HUES64 (cell line): ENCODE data around the gene CLDN16.

ENCODE experiments used
- H3K27ac ChIP-seq: 2 replicates; pipeline ENCODE4 v1.7.0; 2013; ENCODE audit warnings: low read depth, low read length, inconsistent platforms
- H3K27me3 ChIP-seq: 2 replicates; pipeline ENCODE4 v1.6.1; 2013; ENCODE audit warnings: mild to moderate bottlenecking, low read length; ENCODE audit not compliant: insufficient read depth
- H3K36me3 ChIP-seq: 2 replicates; pipeline ENCODE4 v1.6.1; 2013; ENCODE audit warnings: mild to moderate bottlenecking, low read length; ENCODE audit not compliant: insufficient read depth
- H3K4me1 ChIP-seq: 2 replicates; pipeline ENCODE4 v1.6.1; 2013; ENCODE audit warnings: mild to moderate bottlenecking, low read length, moderate library complexity; ENCODE audit not compliant: insufficient read depth
- H3K4me3 ChIP-seq: 2 replicates; pipeline ENCODE4 v1.5.1; 2013; ENCODE audit warnings: mild to moderate bottlenecking, low read length, moderate library complexity
- H3K9ac ChIP-seq: 2 replicates; pipeline ENCODE4 v1.6.1; 2013; ENCODE audit warnings: mild to moderate bottlenecking, low read depth, low read length
- H3K9me3 ChIP-seq: 2 replicates; pipeline ENCODE4 v1.6.1; 2013; ENCODE audit warnings: low read depth, low read length; ENCODE audit not compliant: insufficient read depth
- WGBS: fragments of 150-250, 120-280 bp; methylation state at CpG from one replicate; pipeline ENCODE4 v1.1.7; 2013; ENCODE audit warnings: missing lambda C conversion rate; 5-methylcytosine and 5-hydroxymethylcytosine counted together

CLDN16 gene

DNA sequence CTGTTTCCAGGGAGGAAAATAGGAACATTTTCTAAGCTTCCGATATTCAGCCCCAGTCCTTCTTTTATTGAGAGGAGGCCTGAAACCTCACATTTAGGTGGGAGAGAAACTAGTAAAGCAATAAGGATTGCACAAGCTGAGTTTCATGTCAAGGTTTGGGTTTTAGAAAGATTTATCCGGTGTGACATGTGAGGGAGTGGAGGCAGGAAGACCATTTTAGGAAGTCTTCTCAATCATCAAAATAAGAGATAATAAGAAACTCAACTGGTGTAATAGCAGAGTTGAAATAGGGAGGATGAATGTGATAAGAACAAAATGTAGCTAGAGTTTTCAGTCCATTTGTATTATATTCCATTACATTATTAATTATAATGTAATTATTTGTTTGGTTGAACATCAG is 27.7 kb upstream of the CLDN16 start:
- Histone ChIP-seq H3K36me3 (no peaks in the 10 kb centered on the region), H3K9ac (no peak overlapping the region), H3K9me3 (no peaks in the 10 kb centered on the region), H3K27me3 (no peaks in the 10 kb centered on the region), H3K4me1 (peaks cover 10% of the 10 kb centered on the region), H3K4me3 (no peak overlapping the region), H3K27ac (no peak overlapping the region)
- WGBS = 100% methylated on average over 2 of the region's 2 CpGs

DNA sequence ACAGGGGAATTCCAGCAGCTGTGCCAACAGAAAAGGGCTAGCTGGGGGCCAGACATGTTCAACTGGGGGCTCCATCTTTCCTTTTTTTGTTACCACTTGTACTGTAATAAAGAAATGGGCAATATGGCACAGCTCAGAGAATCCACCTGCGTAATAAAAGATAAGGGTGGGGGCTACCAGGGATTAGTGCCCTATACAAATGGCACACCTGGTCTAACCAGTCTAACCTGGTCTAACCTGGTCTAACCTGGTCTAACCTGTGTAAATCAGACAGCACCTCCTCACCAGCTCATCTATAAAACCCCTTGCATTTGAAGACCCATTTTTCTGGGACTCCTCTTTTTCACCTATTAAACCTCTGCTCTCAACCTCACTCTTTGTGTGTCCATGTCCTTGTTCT is 26.2 kb upstream of the CLDN16 start:
- H3K9me3 ChIP-seq = no peaks in the 10 kb centered on the region
- WGBS = 95% methylated on average over 1 of the region's 1 CpG
- H3K27me3 ChIP-seq = no peaks in the 10 kb centered on the region
- H3K4me1 ChIP-seq = peaks cover 10% of the 10 kb centered on the region
- H3K9ac ChIP-seq = no peak overlapping the region
- H3K36me3 ChIP-seq = no peaks in the 10 kb centered on the region
- no peak overlapping the region for H3K4me3 ChIP-seq
- no peak overlapping the region for H3K27ac ChIP-seq

DNA sequence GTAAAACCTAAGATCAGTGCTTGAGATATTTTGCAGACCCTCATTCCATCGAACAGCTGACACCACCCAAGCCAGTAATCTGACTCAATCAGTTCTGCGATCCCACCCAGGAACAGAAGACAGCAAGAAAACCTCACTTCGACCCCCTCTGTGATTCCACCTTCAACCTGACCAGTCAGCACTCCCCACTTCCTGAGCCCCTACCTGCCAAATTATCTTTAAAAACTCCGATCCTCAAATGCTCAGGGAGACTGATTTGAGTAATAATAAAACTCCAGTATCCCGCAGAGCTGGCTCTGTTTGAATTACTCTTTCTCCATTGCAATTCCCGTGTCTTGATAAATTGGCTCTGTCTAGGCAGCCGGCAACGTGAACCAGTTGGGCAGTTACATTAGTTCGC is 25.7 kb upstream of the CLDN16 start:
- H3K4me3 ChIP-seq = no peak overlapping the region
- no peak overlapping the region for H3K9ac ChIP-seq
- H3K4me1 ChIP-seq = peaks cover 10% of the 10 kb centered on the region
- H3K27ac ChIP-seq = no peak overlapping the region
- 27% methylated on average over 9 of the region's 9 CpGs for WGBS
- H3K36me3 ChIP-seq = no peaks in the 10 kb centered on the region
- no peaks in the 10 kb centered on the region for H3K27me3 ChIP-seq
- no peaks in the 10 kb centered on the region for H3K9me3 ChIP-seq

DNA sequence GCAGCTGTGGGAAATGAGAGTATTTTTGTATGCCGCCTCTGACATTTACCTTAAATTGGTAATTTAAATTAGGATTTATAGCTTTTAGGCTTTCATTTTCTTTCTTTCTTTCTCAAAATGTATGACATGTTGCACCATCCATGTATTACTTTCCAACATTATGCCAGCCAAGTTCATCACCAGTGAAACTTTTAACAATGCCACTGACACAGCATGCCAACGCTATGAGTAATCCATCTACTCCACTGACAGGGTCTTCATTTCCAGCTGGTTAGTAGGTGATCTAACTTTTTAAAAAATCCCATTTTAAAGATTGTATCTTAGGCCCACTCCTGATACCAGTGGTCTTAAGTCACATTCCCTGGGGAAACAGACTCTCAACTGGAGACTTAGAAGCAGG is 21.8 kb upstream of the CLDN16 start:
- Histone ChIP-seq H3K9ac (no peak overlapping the region), H3K9me3 (no peaks in the 10 kb centered on the region), H3K4me3 (no peak overlapping the region), H3K36me3 (no peaks in the 10 kb centered on the region), H3K27ac (no peak overlapping the region), H3K4me1 (peaks cover 10% of the 10 kb centered on the region), H3K27me3 (no peaks in the 10 kb centered on the region)
- WGBS = 100% methylated on average over 1 of the region's 2 CpGs

DNA sequence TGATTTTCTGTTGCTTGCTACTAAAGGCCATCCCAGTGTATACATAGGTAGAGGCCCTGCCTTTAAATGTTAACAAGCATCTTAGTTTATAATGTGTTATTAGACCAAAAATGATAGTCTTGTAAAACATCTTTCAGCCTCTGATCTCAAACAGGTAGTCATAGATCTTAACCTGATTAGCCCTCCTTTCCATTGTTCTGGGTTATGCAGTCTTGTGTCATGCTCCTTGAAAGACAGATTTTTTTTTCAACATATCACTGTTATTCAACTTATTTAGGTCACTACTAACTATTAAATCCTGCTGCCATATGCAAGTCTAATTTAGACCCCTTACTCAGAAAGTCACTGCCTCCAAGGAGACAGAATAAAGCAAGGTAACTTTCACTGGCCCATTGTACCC is 19.1 kb upstream of the CLDN16 start:
- no peaks in the 10 kb centered on the region for H3K9me3 ChIP-seq

DNA sequence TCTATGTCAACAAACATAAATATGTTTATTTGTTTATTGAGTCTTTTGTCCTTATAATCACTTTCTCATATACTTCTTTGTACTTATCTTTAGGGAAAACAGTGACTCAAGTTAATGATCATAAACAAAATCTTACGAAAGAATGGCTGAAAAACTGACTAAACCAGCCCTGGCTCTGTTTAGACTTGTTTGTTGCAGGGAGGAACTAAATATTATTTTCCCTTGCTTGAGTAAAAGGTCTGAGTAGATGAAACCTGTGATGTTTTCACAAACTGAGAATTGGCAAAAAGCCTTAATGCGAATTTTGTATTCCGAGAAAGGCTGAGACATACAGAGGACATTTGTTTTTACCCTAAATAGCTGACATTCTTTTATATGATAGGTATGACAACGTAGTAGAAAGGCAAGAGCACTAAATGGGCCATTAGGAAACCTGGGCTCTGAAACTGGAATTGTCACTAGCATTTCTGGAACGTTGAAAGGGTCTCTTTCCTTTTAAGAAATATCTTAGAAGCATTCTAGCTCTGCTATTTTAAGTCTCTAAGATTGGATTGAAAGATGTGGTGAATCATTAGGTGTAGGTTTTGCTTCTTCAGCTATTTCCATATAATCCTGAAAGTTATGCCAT is 18.2 kb upstream of the CLDN16 start:
- H3K4me1 ChIP-seq = no peaks in the 10 kb centered on the region
- H3K9ac ChIP-seq = no peak overlapping the region
- H3K4me3 ChIP-seq = no peak overlapping the region
- no peaks in the 10 kb centered on the region for H3K9me3 ChIP-seq
- 79% methylated on average over 5 of the region's 5 CpGs for WGBS
- no peaks in the 10 kb centered on the region for H3K36me3 ChIP-seq
- H3K27me3 ChIP-seq = no peaks in the 10 kb centered on the region
- no peak overlapping the region for H3K27ac ChIP-seq

More for the DNA sequence above, 19.1 kb upstream of the CLDN16 start:
- no peaks in the 10 kb centered on the region for H3K4me1 ChIP-seq
- H3K27me3 ChIP-seq = no peaks in the 10 kb centered on the region
- no peak overlapping the region for H3K9ac ChIP-seq
- H3K36me3 ChIP-seq = no peaks in the 10 kb centered on the region
- no peak overlapping the region for H3K4me3 ChIP-seq
- H3K27ac ChIP-seq = no peak overlapping the region

DNA sequence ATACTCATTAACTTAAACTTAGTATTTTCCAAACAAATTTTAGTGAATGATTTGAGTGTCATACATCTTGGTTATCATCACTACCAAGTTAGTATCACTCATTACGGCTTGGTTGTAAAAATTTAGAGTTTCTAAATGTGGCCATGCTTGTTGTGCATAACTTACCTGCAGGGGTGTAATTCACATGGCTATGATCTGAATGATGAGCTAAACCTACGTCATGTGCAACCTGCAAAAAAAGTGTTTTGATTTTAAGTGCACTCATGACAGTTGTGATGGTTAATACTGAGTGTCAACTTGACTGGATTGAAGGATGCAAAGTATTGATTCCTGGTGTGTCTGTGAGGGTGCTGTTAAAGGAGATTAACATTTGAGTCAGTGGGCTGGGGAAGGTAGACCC is 17.6 kb upstream of the CLDN16 start:
- Histone ChIP-seq H3K4me3 (no peak overlapping the region), H3K4me1 (no peaks in the 10 kb centered on the region), H3K27me3 (no peaks in the 10 kb centered on the region), H3K36me3 (no peaks in the 10 kb centered on the region), H3K27ac (no peak overlapping the region), H3K9ac (no peak overlapping the region), H3K9me3 (no peaks in the 10 kb centered on the region)
- WGBS = 93% methylated on average over 2 of the region's 2 CpGs

DNA sequence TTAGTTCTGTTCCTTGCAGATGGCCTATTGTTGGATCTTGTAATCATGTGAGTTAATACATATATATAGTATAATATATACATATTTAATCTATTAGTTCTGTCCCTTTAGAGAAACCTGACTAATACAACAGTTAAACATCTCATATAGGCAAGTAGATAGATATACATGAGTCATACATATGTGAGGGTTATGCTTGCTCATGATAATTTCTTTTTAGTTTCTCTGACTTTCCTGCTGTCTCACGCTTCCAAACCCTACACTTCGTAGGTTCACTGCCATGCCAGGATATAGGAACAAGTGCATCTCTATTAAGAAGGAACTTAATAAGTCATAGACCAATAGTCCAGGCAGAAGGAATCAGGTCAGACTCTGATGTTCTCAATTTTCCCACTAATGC is 16.8 kb upstream of the CLDN16 start:
- no peak overlapping the region for H3K27ac ChIP-seq
- H3K9me3 ChIP-seq = no peaks in the 10 kb centered on the region
- H3K36me3 ChIP-seq = no peaks in the 10 kb centered on the region
- H3K27me3 ChIP-seq = no peaks in the 10 kb centered on the region
- H3K4me1 ChIP-seq = no peaks in the 10 kb centered on the region
- H3K4me3 ChIP-seq = no peak overlapping the region
- 43% methylated on average over 2 of the region's 2 CpGs for WGBS
- no peak overlapping the region for H3K9ac ChIP-seq

DNA sequence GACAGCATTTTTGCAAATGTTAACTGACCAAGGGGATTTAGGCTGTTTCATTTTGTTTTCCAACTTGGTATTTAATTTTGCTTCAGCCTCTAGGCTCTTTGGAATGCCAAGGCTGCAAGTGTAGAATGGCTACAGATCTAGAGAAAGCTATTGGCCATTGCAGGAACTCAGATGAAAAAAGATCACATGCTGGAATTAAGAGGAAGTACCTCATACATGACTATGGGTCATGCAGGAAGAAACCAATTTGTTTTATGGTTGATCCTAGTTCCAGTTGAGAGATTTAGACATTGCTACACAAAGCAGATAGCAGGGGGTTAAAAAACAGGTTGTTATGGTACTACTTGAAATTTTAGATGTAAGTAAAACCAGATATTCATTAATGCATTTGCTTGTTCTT is 12.7 kb upstream of the CLDN16 start:
- Histone ChIP-seq H3K9ac (no peak overlapping the region), H3K27ac (no peak overlapping the region), H3K9me3 (no peaks in the 10 kb centered on the region), H3K4me1 (0 out of 2 replicates have a peak, but pooled peaks cover 6% of the 10 kb centered on the region), H3K36me3 (no peaks in the 10 kb centered on the region), H3K4me3 (no peak overlapping the region), H3K27me3 (no peaks in the 10 kb centered on the region)

DNA sequence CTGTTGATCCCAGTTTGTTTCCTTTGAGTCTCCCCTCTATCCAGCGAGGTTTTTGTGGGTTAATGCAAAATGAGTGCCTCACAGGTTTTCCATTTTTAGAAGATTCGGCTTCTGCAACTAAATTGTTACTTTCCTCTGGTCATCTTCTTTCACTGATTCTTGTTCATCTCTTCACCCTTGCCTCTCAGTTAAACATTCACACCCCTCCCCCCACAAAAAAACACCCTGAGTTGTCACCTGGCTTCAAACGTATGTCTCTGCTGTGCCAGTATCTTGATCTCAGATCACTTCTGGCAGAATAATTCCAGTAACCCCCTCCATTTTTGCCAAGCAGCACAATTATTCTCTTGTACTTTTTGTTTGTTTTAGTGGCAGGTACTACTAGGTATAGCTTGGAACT is 12.3 kb upstream of the CLDN16 start:
- 78% methylated on average over 3 of the region's 3 CpGs for WGBS
- 0 out of 2 replicates have a peak, but pooled peaks cover 6% of the 10 kb centered on the region for H3K4me1 ChIP-seq
- no peak overlapping the region for H3K27ac ChIP-seq
- no peak overlapping the region for H3K4me3 ChIP-seq
- H3K9me3 ChIP-seq = no peaks in the 10 kb centered on the region
- no peaks in the 10 kb centered on the region for H3K27me3 ChIP-seq
- no peaks in the 10 kb centered on the region for H3K36me3 ChIP-seq
- no peak overlapping the region for H3K9ac ChIP-seq

DNA sequence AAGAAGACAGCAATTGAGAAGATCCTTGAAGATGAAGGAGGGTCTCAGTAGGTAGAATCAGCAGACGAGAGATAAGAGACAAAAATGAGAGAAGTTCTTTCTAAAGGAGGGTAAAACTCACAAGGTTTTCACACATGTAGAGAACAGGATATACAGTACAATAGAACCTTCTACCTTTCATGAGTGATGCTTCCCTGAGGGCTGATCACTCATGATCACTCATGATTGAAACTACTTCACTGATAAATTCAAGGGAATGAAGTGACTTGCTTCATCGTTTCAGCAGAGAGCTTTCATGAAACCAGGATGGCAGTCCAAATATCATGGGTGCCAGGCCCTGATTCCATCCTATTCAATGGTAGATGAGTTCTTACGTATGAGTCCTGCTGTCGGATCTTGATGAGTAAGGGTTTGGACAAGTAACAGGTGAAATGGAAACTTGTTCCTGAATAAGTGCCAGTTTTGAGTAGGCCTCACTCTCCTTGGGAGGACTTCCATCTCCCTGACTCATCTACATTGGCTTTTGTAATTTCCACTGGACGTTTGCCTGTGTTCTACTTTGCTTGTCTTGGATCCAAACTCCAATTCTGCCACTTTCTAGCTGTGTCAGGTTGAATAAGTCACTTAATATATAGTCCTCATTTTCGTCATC is 9.6 kb upstream of the CLDN16 start:
- Histone ChIP-seq H3K27me3 (no peaks in the 10 kb centered on the region), H3K4me3 (no peak overlapping the region), H3K27ac (no peak overlapping the region), H3K36me3 (no peaks in the 10 kb centered on the region), H3K9ac (no peak overlapping the region), H3K4me1 (0 out of 2 replicates have a peak, but pooled peaks cover 6% of the 10 kb centered on the region), H3K9me3 (no peaks in the 10 kb centered on the region)
- 91% methylated on average over 5 of the region's 6 CpGs for WGBS

DNA sequence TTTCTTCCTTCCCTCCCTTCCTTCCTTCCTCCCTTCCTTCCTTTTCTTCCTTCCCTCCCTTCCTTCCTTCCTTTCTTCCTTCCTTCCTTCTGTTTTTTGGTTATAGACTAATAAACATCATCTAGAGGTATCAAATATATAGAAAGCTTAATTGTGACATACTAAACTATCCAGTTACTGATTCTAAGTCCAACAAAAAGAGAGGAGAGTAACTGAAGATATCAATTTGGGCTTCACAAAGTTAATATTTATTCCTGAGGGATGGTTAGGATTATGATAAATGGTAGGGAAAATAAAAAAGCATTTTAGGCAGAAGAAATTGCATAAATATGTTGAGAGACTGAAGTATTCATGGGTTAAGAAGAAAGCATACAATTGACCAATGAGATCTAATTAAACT is 7.8 kb upstream of the CLDN16 start:
- no peak overlapping the region for H3K9ac ChIP-seq
- no peaks in the 10 kb centered on the region for H3K36me3 ChIP-seq
- 0 out of 2 replicates have a peak, but pooled peaks cover 6% of the 10 kb centered on the region for H3K4me1 ChIP-seq
- no peak overlapping the region for H3K4me3 ChIP-seq
- H3K27me3 ChIP-seq = no peaks in the 10 kb centered on the region
- H3K9me3 ChIP-seq = no peaks in the 10 kb centered on the region
- H3K27ac ChIP-seq = no peak overlapping the region
